ENCODE results near the gene CYTH2.
"Not testable (repeated sequence)": the region's sequence is repeated elsewhere in the genome, so short reads cannot be mapped to it uniquely, and the experiment has no call there.

The CYTH2 gene

GRCh38 chr19:48478339-48479256 is 9.4 kb downstream of the CYTH2 start:
- no peak for DNase-seq

GRCh38 chr19:48479686-48480085 is 10.5 kb downstream of the CYTH2 start:
- DNase-seq, result no peak

- peak; percentile 23 for DNase-seq
Measured at GRCh38 chr19:48480183-48480557, 11.0 kb downstream of the CYTH2 start.

- peak; percentile 40 for DNase-seq
Measured at GRCh38 chr19:48480558-48481500, 11.7 kb downstream of the CYTH2 start.

GRCh38 chr19:48481846-48482639 is 12.9 kb downstream of the CYTH2 start:
- DNase-seq, result peak; percentile 52

GRCh38 chr19:48483301-48483700 is 14.1 kb downstream of the CYTH2 start:
- DNase-seq, result no peak

GRCh38 chr19:48484247-48484893 is 15.2 kb downstream of the CYTH2 start:
- no peak for DNase-seq

- DNase-seq, result no peak
Measured at GRCh38 chr19:48484931-48485612, 15.9 kb downstream of the CYTH2 start.

- DNase-seq, result not testable (repeated sequence)
Measured at GRCh38 chr19:48486706-48487105, 17.5 kb downstream of the CYTH2 start.

- no peak for DNase-seq
Measured at GRCh38 chr19:48487544-48487943, 18.4 kb downstream of the CYTH2 start.

- peak; percentile 79 for DNase-seq
Measured at GRCh38 chr19:48487948-48488347, 18.8 kb downstream of the CYTH2 start.

- DNase-seq, result not testable (repeated sequence)
Measured at GRCh38 chr19:48488478-48488877, 19.3 kb downstream of the CYTH2 start.

- DNase-seq, result peak; percentile 35
Measured at GRCh38 chr19:48489608-48490216, 20.5 kb downstream of the CYTH2 start.

- no peak for DNase-seq
Measured at GRCh38 chr19:48490981-48491792, 22.0 kb downstream of the CYTH2 start.

- no peak for DNase-seq
Measured at GRCh38 chr19:48491793-48492123, 22.6 kb downstream of the CYTH2 start.

GRCh38 chr19:48492925-48493717 is 24.0 kb downstream of the CYTH2 start:
- peak; percentile 97 for DNase-seq

GRCh38 chr19:48493718-48494401 is 24.7 kb downstream of the CYTH2 start:
- no peak for DNase-seq

- no peak for DNase-seq
Measured at GRCh38 chr19:48495396-48495795, 26.2 kb downstream of the CYTH2 start.

All from fibroblast of skin of right quadriceps (primary cell).